SU-DHL-6 (cell line): ENCODE measurements around the gene GIMAP8.

Experiments used
- H2AFZ ChIP-seq: fragments of 200-600 bp; sonication (generic); 2 replicates; pipeline ENCODE4 v1.6.1; 2014; ENCODE audit warnings: low read depth, mild to moderate bottlenecking, moderate library complexity, mixed read lengths, antibody characterized with exemption, low read length; ENCODE audit not compliant: severe bottlenecking
- H3F3A ChIP-seq: fragments of 200-600 bp; shearing (Covaris generic); 2 replicates; pipeline ENCODE4 v1.6.0; 2016; ENCODE audit warnings: antibody characterized with exemption, mild to moderate bottlenecking; ENCODE audit not compliant: insufficient read depth
- H3K27ac ChIP-seq: fragments of 200-600 bp; sonication (generic); 2 replicates; pipeline ENCODE4 v1.5.1; 2016; ENCODE audit warnings: low read depth, mild to moderate bottlenecking, low read length, moderate library complexity, mixed read lengths
- H3K27me3 ChIP-seq: fragments of 200-600 bp; sonication (generic), shearing (Covaris generic); 2 replicates; pipeline ENCODE4 v1.6.0; 2014; ENCODE audit warnings: mild to moderate bottlenecking, low read length
- H3K36me3 ChIP-seq: fragments of 200-600 bp; sonication (generic); 2 replicates; pipeline ENCODE4 v1.6.1; 2014; ENCODE audit warnings: mild to moderate bottlenecking, low read length, mixed read lengths
- H3K4me2 ChIP-seq: fragments of 300-600, 200-600 bp; shearing (Covaris generic), sonication (generic); 2 replicates; pipeline ENCODE4 v1.6.0; 2014; ENCODE audit warnings: low read length, low read depth, mild to moderate bottlenecking; ENCODE audit not compliant: poor library complexity, severe bottlenecking
- H3K4me3 ChIP-seq: fragments of 200-600 bp; sonication (generic); 2 replicates; pipeline ENCODE4 v1.5.1; 2014; ENCODE audit warnings: antibody characterized with exemption, low read length, mild to moderate bottlenecking, mixed read lengths; ENCODE audit not compliant: insufficient read depth, poor library complexity, severe bottlenecking
- H3K79me2 ChIP-seq: fragments of 200-600 bp; sonication (generic); 2 replicates; pipeline ENCODE4 v1.6.1; 2014; ENCODE audit warnings: mild to moderate bottlenecking, low read length, moderate library complexity; ENCODE audit not compliant: insufficient read depth
- H3K9ac ChIP-seq: fragments of 200-600 bp; sonication (generic); 2 replicates; pipeline ENCODE4 v1.7.0; 2014; ENCODE audit warnings: mild to moderate bottlenecking, low read length
- H3K9me2 ChIP-seq: fragments of 200-600 bp; sonication (generic); replicated peaks from 2 replicates; pipeline ENCODE4 v1.6.1; 2014; ENCODE audit warnings: low read length; ENCODE audit not compliant: insufficient read depth
- H3K9me3 ChIP-seq: fragments of 200-600 bp; sonication (generic); 2 replicates; pipeline ENCODE4 v1.6.1; 2014; ENCODE audit warnings: low read length, mixed read lengths; ENCODE audit not compliant: insufficient read depth
- H4K20me1 ChIP-seq: fragments of 200-600 bp; sonication (generic); 2 replicates; pipeline ENCODE4 v1.6.1; 2014; ENCODE audit warnings: low read depth, mild to moderate bottlenecking, antibody characterized with exemption, low read length, moderate library complexity, mixed read lengths
- CTCF ChIP-seq: fragments of 200-600 bp; sonication (generic); IDR thresholded peaks from one replicate; pipeline ENCODE4 v1.5.1; 2017; ENCODE audit warnings: antibody characterized with exemption, mild to moderate bottlenecking, low read length, moderate library complexity; ENCODE audit not compliant: insufficient read depth, poor library complexity, severe bottlenecking
- EZH2phosphoT487 ChIP-seq: fragments of 200-600 bp; sonication (generic), shearing (Covaris generic); conservative IDR thresholded peaks from 2 replicates; pipeline ENCODE4 v1.6.1; 2018; ENCODE audit warnings: mild to moderate bottlenecking, antibody characterized with exemption, low read length, moderate library complexity, mixed read lengths

The GIMAP8 gene

GRCh38 chr7:150408393-150409299 is 41.8 kb upstream of the GIMAP8 start:
- Histone ChIP-seq H3K4me3 (no peak overlapping the region), H3K9me2 (no peaks in the 10 kb centered on the region), H3K9ac (no peak overlapping the region), H3K27me3 (no peaks in the 10 kb centered on the region), H3K4me2 (no peak overlapping the region), H3F3A (no peaks in the 10 kb centered on the region), H3K36me3 (no peaks in the 10 kb centered on the region), H3K9me3 (no peaks in the 10 kb centered on the region), H2AFZ (no peak overlapping the region), H4K20me1 (no peaks in the 10 kb centered on the region), H3K27ac (no peak overlapping the region), H3K79me2 (no peaks in the 10 kb centered on the region)
- TF ChIP-seq EZH2phosphoT487 (no peak), CTCF (no peak)

GRCh38 chr7:150409300-150410030 is 41.0 kb upstream of the GIMAP8 start:
- Histone ChIP-seq H3K9ac (no peak overlapping the region), H3F3A (no peaks in the 10 kb centered on the region), H3K4me3 (no peak overlapping the region), H2AFZ (no peak overlapping the region), H3K27me3 (no peaks in the 10 kb centered on the region), H4K20me1 (no peaks in the 10 kb centered on the region), H3K36me3 (no peaks in the 10 kb centered on the region), H3K4me2 (no peak overlapping the region), H3K9me2 (no peaks in the 10 kb centered on the region), H3K79me2 (no peaks in the 10 kb centered on the region), H3K27ac (no peak overlapping the region), H3K9me3 (no peaks in the 10 kb centered on the region)
- TF ChIP-seq CTCF, result no peak
- no peak for TF ChIP-seq EZH2phosphoT487

- Histone ChIP-seq H3F3A (no peaks in the 10 kb centered on the region), H3K9me2 (no peaks in the 10 kb centered on the region), H3K4me2 (no peak overlapping the region), H3K9me3 (no peaks in the 10 kb centered on the region), H4K20me1 (no peaks in the 10 kb centered on the region), H3K4me3 (no peak overlapping the region), H3K9ac (no peak overlapping the region), H3K27me3 (no peaks in the 10 kb centered on the region), H2AFZ (no peak overlapping the region), H3K27ac (no peak overlapping the region), H3K36me3 (no peaks in the 10 kb centered on the region), H3K79me2 (no peaks in the 10 kb centered on the region)
- TF ChIP-seq EZH2phosphoT487 (no peak), CTCF (no peak)
These were observed 40.3 kb upstream of the GIMAP8 start for GRCh38 chr7:150410131-150410530.
